HepG2 (cell line): Measurements from ENCODE around the gene RAB32. TPM values are rescaled to one million over a fixed set of nuclear protein-coding genes. Genes with fewer than 3 reads are reported as not detected.
A peak's percentile ranks its signal among the peaks of the same experiment; 100 is the strongest.

Experiments
- ATAC-seq: fragments of 200-7000 bp; cut with Tn5 transposase; 3 replicates; pipeline ENCODE4 v1.9.1; 2020; ENCODE audit warnings: mild to moderate bottlenecking, moderate library complexity
- BruUV-seq: library from RNA; stranded (reverse); fragments of 400-500 nt; replicated peaks from 2 replicates; lab custom pipeline; 2021; lab: Mats Ljungman, UMichigan
- CTCF ChIA-PET: fragments of 300-600 bp; formaldehyde crosslinking; extraction: SDS; loops from one replicate; lab custom pipeline; 2021; ENCODE audit warnings: low total read pairs, inconsistent platforms, low intra/inter-chr PET ratio; lab: Yijun Ruan, JAX
- POLR2A ChIA-PET: fragments of 350-600 bp; sonication (Branson Sonifier 250); formaldehyde crosslinking; loops from one replicate; lab custom pipeline; 2020; ENCODE audit warnings: antibody characterized with exemption, inconsistent platforms; lab: Yijun Ruan, JAX
- DNase-seq: peaks from one replicate; pipeline ENCODE4 v3.0.0-alpha.2; 2015; ENCODE audit warnings: low spot score
- FAIRE-seq: peaks from 3 replicates; lab custom pipeline; 2011; peaks lifted over from hg19 to GRCh38; lab: Jason Lieb, UNC
- H2AFZ ChIP-seq: one replicate; pipeline ENCODE4 v1.6.1; 2011; ENCODE audit warnings: low read length, inconsistent platforms
- H3K27ac ChIP-seq: fragments of 300-600 bp; 3 replicates; pipeline ENCODE4 v1.8.0; 2011; ENCODE audit warnings: mixed run types, mild to moderate bottlenecking, mixed read lengths, low read length, inconsistent platforms; ENCODE audit not compliant: insufficient read depth; ENCODE audit errors: extremely low read length
- H3K27me3 ChIP-seq, 2 experiments: fragments of 200-600 bp in 1 of 2; 2 replicates in 1 of 2; 3 replicates in 1 of 2; pipeline versions ENCODE4 v1.6.0 to v1.8.0; 2011; ENCODE audit warnings: low read length in 2 of 2, mild to moderate bottlenecking in 2 of 2, moderate library complexity in 2 of 2, inconsistent platforms in 1 of 2; ENCODE audit not compliant: insufficient read depth in 2 of 2, control insufficient read depth in 1 of 2
- H3K36me3 ChIP-seq, 2 experiments: fragments of 200-600 bp in 1 of 2; replicated peaks in 1 of 2; 2 replicates in 1 of 2; 3 replicates in 1 of 2; pipeline versions ENCODE4 v1.5.1 to v1.8.0; 2011; ENCODE audit warnings: low read length in 2 of 2, inconsistent platforms in 1 of 2; ENCODE audit not compliant: insufficient read depth in 2 of 2, control insufficient read depth in 1 of 2
- H3K4me1 ChIP-seq: 2 replicates; pipeline ENCODE4 v1.5.1; 2012; ENCODE audit warnings: low read length, inconsistent platforms; ENCODE audit not compliant: insufficient read depth
- H3K4me2 ChIP-seq: 2 replicates; pipeline ENCODE4 v1.6.0; 2011; ENCODE audit warnings: low read depth, low read length, inconsistent platforms
- H3K4me3 ChIP-seq, 3 experiments: fragments of 200-600 bp in 1 of 3; sonication (generic), shearing (Covaris generic) in 1 of 3; replicated peaks in 1 of 3; 2 replicates each; pipeline ENCODE4 v1.5.1; 2011 to 2016; ENCODE audit warnings: low read length in 3 of 3, inconsistent platforms in 2 of 3, low read depth in 2 of 3, mild to moderate bottlenecking in 2 of 3, control low read depth in 1 of 3, mixed read lengths in 1 of 3; ENCODE audit not compliant: insufficient read depth in 1 of 3
- H3K79me2 ChIP-seq: one replicate; pipeline ENCODE4 v1.6.1; 2011; ENCODE audit warnings: low read length, inconsistent platforms; ENCODE audit not compliant: insufficient read depth
- H3K9ac ChIP-seq: 2 replicates; pipeline ENCODE4 v1.6.0; 2011; ENCODE audit warnings: mild to moderate bottlenecking, low read depth, low read length, inconsistent platforms; ENCODE audit not compliant: insufficient read depth
- H3K9me3 ChIP-seq: 2 replicates; pipeline ENCODE4 v1.5.1; 2012; ENCODE audit warnings: mild to moderate bottlenecking, low read length
- H4K20me1 ChIP-seq: 2 replicates; pipeline ENCODE4 v1.6.0; 2011; ENCODE audit warnings: inconsistent platforms, mild to moderate bottlenecking, low read length, moderate library complexity; ENCODE audit not compliant: insufficient read depth
- MZF1 ChIP-seq: sonication (generic); formaldehyde crosslinking; IDR thresholded peaks from 2 replicates; pipeline ENCODE4 v1.8.1; 2023; ENCODE audit warnings: mild to moderate bottlenecking, missing genetic modification reagents, borderline replicate concordance
- PATZ1 ChIP-seq: sonication (generic); formaldehyde crosslinking; IDR thresholded peaks from 2 replicates; pipeline ENCODE4 v1.4.0; 2020; ENCODE audit warnings: missing genetic modification reagents
- RFX1 ChIP-seq: fragments of 450-650 bp; IDR thresholded peaks from 2 replicates; pipeline ENCODE4 v1.6.1; 2017
- RFX3 ChIP-seq: IDR thresholded peaks from 2 replicates; pipeline ENCODE4 v1.6.1; 2016; ENCODE audit warnings: missing biosample characterization, missing genetic modification reagents
- ZNF232 ChIP-seq: sonication (generic); formaldehyde crosslinking; IDR thresholded peaks from 2 replicates; pipeline ENCODE4 v1.4.0; 2020; ENCODE audit warnings: missing genetic modification reagents, borderline replicate concordance
- ZNF598 ChIP-seq: sonication (generic); formaldehyde crosslinking; IDR thresholded peaks from 2 replicates; pipeline ENCODE4 v1.5.1; 2020; ENCODE audit warnings: mild to moderate bottlenecking, missing genetic modification reagents, borderline replicate concordance
- WGBS: methylation state at CpG from one replicate; pipeline ENCODE4 v1.1.6; 2017; ENCODE audit warnings: low lambda C conversion rate; 5-methylcytosine and 5-hydroxymethylcytosine counted together
- in situ Hi-C: cut with HindIII; loops from 2 replicates; pipeline ENCODE4 v1.10.0; 2017; ENCODE audit warnings: low pct_unique_long_range_greater_than_20kb; ENCODE audit not compliant: extremely low pct_ligation_motif_present
- intact Hi-C: fragments of 100-400 bp; cut with micrococcal nuclease; formaldehyde crosslinking; loops from one replicate; pipeline ENCODE4 v1.10.0; 2022; ENCODE audit not compliant: unreplicated experiment
- polyA plus RNA-seq, 8 experiments: library from polyadenylated mRNA; depleted of rRNA in 3 of 8; stranded (reverse) in 7 of 8; unstranded in 1 of 8; fragments of >200 nt; fragmentation: Illumina TruSeq in 4 of 8; extraction: Trizol in 4 of 8; gene quantifications; 2 replicates each; pipeline versions ENCODE4 v1.2.1 to v1.2.3, GENCODE V29; 2011 to 2016; ENCODE audit warnings: low read depth in 4 of 8, missing spikeins in 1 of 8, mixed read lengths in 1 of 8; ENCODE audit not compliant: insufficient read depth in 1 of 8
- total RNA-seq, 5 experiments: library from RNA; depleted of rRNA; stranded (reverse); fragments of >200 nt; fragmentation: Illumina TruSeq; extraction: Trizol; gene quantifications; 2 replicates each; pipeline ENCODE4 v1.2.3, GENCODE V29; 2016; ENCODE audit warnings: low read depth in 1 of 5

Gene RAB32
- total and polyA plus RNA-seq, 2 of the 13 experiments (the other 11 are each of a cell fraction or from before 2014, with no cell fraction given) = 43.7 to 93.9 TPM

GRCh38 chr6:146598772-146599405 is 55.3 kb downstream of the RAB32 start, which contains the start of gene ADGB (continued):
- TF ChIP-seq PATZ1 (CRISPR knock-in tag) = peak; percentile 79; the same call in 1 of the 2 replicates
- TF ChIP-seq RFX3 (CRISPR knock-in tag) = peak; percentile 95
- TF ChIP-seq ZNF598 (CRISPR knock-in tag) = peak; percentile 42; the same call in 1 of the 2 replicates
- TF ChIP-seq RFX1 = peak; percentile 82
- TF ChIP-seq ZNF232 = no peak
- TF ChIP-seq, all 625 proteins: peak for 22

- Histone ChIP-seq H3K4me1 (peaks cover 5% of the 10 kb centered on the region; the same call in 1 of the 2 replicates), H3K79me2 (no peaks in the 10 kb centered on the region), H4K20me1 (no peaks in the 10 kb centered on the region), H3K9ac (no peak overlapping the region), H3K4me2 (no peak overlapping the region), H3K4me3 (no peak overlapping the region), H3K27me3 (no peaks in the 10 kb centered on the region; a peak in 1 of 5 replicates), H2AFZ (no peak overlapping the region), H3K27ac (no peak overlapping the region), H3K36me3 (no peaks in the 10 kb centered on the region), H3K9me3 (no peaks in the 10 kb centered on the region)
- ChIA-PET CTCF (no interaction called here), POLR2A (no interaction called here)
- no peak for TF ChIP-seq MZF1 (CRISPR knock-in tag)
- FAIRE-seq (no peak), DNase-seq (no peak), ATAC-seq (no peak)
- in situ Hi-C loops (no loop called here), intact Hi-C loops (no loop called here)
- WGBS = 30% methylated on average over 4 of the region's 4 CpGs
- BruUV-seq = no TSS peak
These were observed 57.7 kb downstream of the RAB32 start for GRCh38 chr6:146601352-146601751.
